HepG2 (cell line): ENCODE data around the gene CRY1. TPM values are rescaled to one million over a fixed set of nuclear protein-coding genes. Genes with fewer than 3 reads are reported as not detected.

Experiments used
- CSRNP2 ChIP-seq: sonication (generic); formaldehyde crosslinking; conservative IDR thresholded peaks from 2 replicates; pipeline ENCODE4 v1.8.0; 2022; ENCODE audit warnings: low read depth, missing genetic modification reagents
- ELF4 ChIP-seq: sonication (generic); formaldehyde crosslinking; IDR thresholded peaks from 2 replicates; pipeline ENCODE4 v1.5.0; 2020; ENCODE audit warnings: missing genetic modification reagents, mild to moderate bottlenecking, moderate library complexity, borderline replicate concordance
- FOXM1 ChIP-seq: sonication (generic); formaldehyde crosslinking; IDR thresholded peaks from 2 replicates; pipeline ENCODE4 v1.5.0; 2020; ENCODE audit warnings: missing genetic modification reagents
- PBX2 ChIP-seq: IDR thresholded peaks from 2 replicates; pipeline ENCODE4 v1.6.1; 2016; ENCODE audit warnings: control low read depth
- ZNF138 ChIP-seq: sonication (generic); formaldehyde crosslinking; IDR thresholded peaks from 2 replicates; pipeline ENCODE4 v1.5.0; 2020; ENCODE audit warnings: mild to moderate bottlenecking, low read depth, missing genetic modification reagents
- ZNF30 ChIP-seq: sonication (generic); formaldehyde crosslinking; IDR thresholded peaks from 2 replicates; pipeline ENCODE4 v1.5.0; 2020; ENCODE audit warnings: mild to moderate bottlenecking, missing genetic modification reagents
- ZNF383 ChIP-seq: sonication (generic); formaldehyde crosslinking; IDR thresholded peaks from 2 replicates; pipeline ENCODE4 v1.4.0; 2020; ENCODE audit warnings: missing genetic modification reagents, mild to moderate bottlenecking, borderline replicate concordance
- ZNF557 ChIP-seq: sonication (generic); formaldehyde crosslinking; IDR thresholded peaks from 2 replicates; pipeline ENCODE4 v1.4.0; 2020; ENCODE audit warnings: missing genetic modification reagents
- ZNF597 ChIP-seq: sonication (generic); formaldehyde crosslinking; IDR thresholded peaks from 2 replicates; pipeline ENCODE4 v1.5.0; 2020; ENCODE audit warnings: missing genetic modification reagents
- ZNF780A ChIP-seq: sonication (generic); formaldehyde crosslinking; IDR thresholded peaks from 2 replicates; pipeline ENCODE4 v1.8.0; 2022; ENCODE audit warnings: mild to moderate bottlenecking, missing genetic modification reagents, moderate library complexity
- polyA plus RNA-seq, 8 experiments: library from polyadenylated mRNA; depleted of rRNA in 3 of 8; stranded (reverse) in 7 of 8; unstranded in 1 of 8; fragments of >200 nt; fragmentation: Illumina TruSeq in 4 of 8; extraction: Trizol in 4 of 8; gene quantifications; 2 replicates each; pipeline versions ENCODE4 v1.2.1 to v1.2.3, GENCODE V29; 2011 to 2016; ENCODE audit warnings: low read depth in 4 of 8, missing spikeins in 1 of 8, mixed read lengths in 1 of 8; ENCODE audit not compliant: insufficient read depth in 1 of 8
- total RNA-seq, 5 experiments: library from RNA; depleted of rRNA; stranded (reverse); fragments of >200 nt; fragmentation: Illumina TruSeq; extraction: Trizol; gene quantifications; 2 replicates each; pipeline ENCODE4 v1.2.3, GENCODE V29; 2016; ENCODE audit warnings: low read depth in 1 of 5

The CRY1 gene
- total and polyA plus RNA-seq, 2 of the 13 experiments (the other 11 are each of a cell fraction or from before 2014, with no cell fraction given) = 11.4 to 13.9 TPM

- TF ChIP-seq PBX2 (CRISPR knock-in tag) (no peak), ZNF557 (CRISPR knock-in tag) (peak; percentile 62; the same call in 1 of the 2 replicates), ZNF780A (CRISPR knock-in tag) (peak; percentile 55; the same call in 1 of the 2 replicates), ZNF138 (CRISPR knock-in tag) (peak; percentile 42; the same call in 1 of the 2 replicates), ELF4 (CRISPR knock-in tag) (no peak; the same call in 1 of the 2 replicates), ZNF597 (CRISPR knock-in tag) (no peak), CSRNP2 (CRISPR knock-in tag) (no peak), FOXM1 (no peak), ZNF383 (CRISPR knock-in tag) (no peak), ZNF30 (CRISPR knock-in tag) (peak; percentile 89)
Measured at GRCh38 chr12:106955377-106956047, 137.8 kb downstream of the CRY1 start, which contains the start of gene TMEM263 (continued).
